WTC11 (cell line): ENCODE results near the gene CNTNAP2.

ENCODE experiments used
- CTCF ChIP-seq: fragments of 200-600 bp; IDR thresholded peaks from 2 replicates; pipeline ENCODE4 v1.8.0; 2022; ENCODE audit warnings: antibody characterized with exemption
- ZNF423 ChIP-seq: fragments of 250-450 bp; sonication (Bioruptor Pico); IDR thresholded peaks from 2 replicates; pipeline ENCODE4 v2.1.2; 2022; ENCODE audit warnings: mild to moderate bottlenecking, moderate library complexity

- TF ChIP-seq ZNF423 (CRISPR knock-in tag) (no peak), CTCF (no peak)
Observed at GRCh38 chr7:146206270-146206669, 89.7 kb downstream of the CNTNAP2 start.
